Measurements from ENCODE around the gene LMOD2. TPM values are rescaled to one million over a fixed set of nuclear protein-coding genes. Genes with fewer than 3 reads are reported as not detected.

Gene LMOD2
- polyA plus RNA-seq, 3 donors = 0.09 TPM; not detected in 2

GRCh38 chr7:123622660-123623386, 32.8 kb upstream of the LMOD2 start:
- Mint-ChIP-seq H3K4me1 (no peaks in the 10 kb centered on the region), H3K9me3 (peaks cover 0 to 3% (median 0%) of the 10 kb centered on the region in 7 donors), H3K4me3 (no peak overlapping the region), H3K36me3 (no peaks in the 10 kb centered on the region), H3K27me3 (ENCODE audit: low read depth in 3 of 3) (peaks cover 0 to 6% (median 3%) of the 10 kb centered on the region in 3 donors), H3K27ac (no peak overlapping the region)
- no peaks in the 10 kb centered on the region for H3K27me3 ChIP-seq (ENCODE audit: control insufficient read depth in 2 of 2, insufficient read depth in 2 of 2, low read length in 2 of 2)
- no peak overlapping the region for H3K9ac ChIP-seq (ENCODE audit: insufficient read depth, low read length, poor library complexity, severe bottlenecking)
- no peaks in the 10 kb centered on the region for H3K4me1 ChIP-seq (ENCODE audit: control insufficient read depth in 1 of 2, insufficient read depth in 2 of 2, low read length in 2 of 2)
- TF ChIP-seq CTCF (IDR thresholded peaks at IDR 0.05) = no peak
- no peaks in the 10 kb centered on the region for H3K79me2 ChIP-seq (ENCODE audit: insufficient read depth, low read length)
- no peak for DNase-seq
- no peaks in the 10 kb centered on the region for H4K20me1 ChIP-seq (ENCODE audit: insufficient read depth, low read length)
- no peak overlapping the region for H2AFZ ChIP-seq (ENCODE audit: insufficient read depth, low read depth, low read length, poor library complexity, severe bottlenecking)
- no peaks in the 10 kb centered on the region for H3K36me3 ChIP-seq (replicated peaks in 1 of 2; ENCODE audit: control insufficient read depth in 1 of 2, insufficient read depth in 2 of 2, low read length in 2 of 2)
- H3K4me2 ChIP-seq (replicated peaks; ENCODE audit: extremely low read depth, low read length, poor library complexity, severe bottlenecking) = no peak overlapping the region
- WGBS (ENCODE audit: insufficient coverage) = 94% methylated on average over 3 of the region's 6 CpGs
- H3K27ac ChIP-seq (ENCODE audit: low read depth in 1 of 2, low read length in 2 of 2) = no peak overlapping the region
- no peak overlapping the region for H3K4me3 ChIP-seq (replicated peaks in 1 of 3; ENCODE audit: low read depth in 2 of 3, low read length in 3 of 3)
- H3K9me3 ChIP-seq (replicated peaks in 1 of 2; ENCODE audit: control insufficient read depth in 1 of 2, insufficient read depth in 1 of 2, low read length in 2 of 2) = no peaks in the 10 kb centered on the region
- intact Hi-C loops (cut with micrococcal nuclease) = no loop called here

- Histone ChIP-seq H4K20me1 (ENCODE audit: insufficient read depth, low read length) (no peaks in the 10 kb centered on the region), H3K4me3 (replicated peaks in 1 of 3; ENCODE audit: low read depth in 2 of 3, low read length in 3 of 3) (no peak overlapping the region), H2AFZ (ENCODE audit: insufficient read depth, low read depth, low read length, poor library complexity, severe bottlenecking) (no peak overlapping the region), H3K4me1 (ENCODE audit: control insufficient read depth in 1 of 2, insufficient read depth in 2 of 2, low read length in 2 of 2) (no peaks in the 10 kb centered on the region), H3K27ac (ENCODE audit: low read depth in 1 of 2, low read length in 2 of 2) (no peak overlapping the region), H3K9ac (ENCODE audit: insufficient read depth, low read length, poor library complexity, severe bottlenecking) (no peak overlapping the region), H3K36me3 (replicated peaks in 1 of 2; ENCODE audit: control insufficient read depth in 1 of 2, insufficient read depth in 2 of 2, low read length in 2 of 2) (no peaks in the 10 kb centered on the region), H3K4me2 (replicated peaks; ENCODE audit: extremely low read depth, low read length, poor library complexity, severe bottlenecking) (no peak overlapping the region), H3K27me3 (ENCODE audit: control insufficient read depth in 2 of 2, insufficient read depth in 2 of 2, low read length in 2 of 2) (no peaks in the 10 kb centered on the region), H3K9me3 (replicated peaks in 1 of 2; ENCODE audit: control insufficient read depth in 1 of 2, insufficient read depth in 1 of 2, low read length in 2 of 2) (no peaks in the 10 kb centered on the region), H3K79me2 (ENCODE audit: insufficient read depth, low read length) (no peaks in the 10 kb centered on the region)
- intact Hi-C loops (cut with micrococcal nuclease) = no loop called here
- peak; percentile 7 to 47 (median 39) for DNase-seq
- Mint-ChIP-seq H3K27me3 (ENCODE audit: low read depth in 3 of 3) (peaks cover 0 to 2% (median 2%) of the 10 kb centered on the region in 3 donors), H3K4me3 (no peak overlapping the region), H3K36me3 (no peaks in the 10 kb centered on the region), H3K27ac (no peak overlapping the region), H3K9me3 (peaks cover 0 to 3% (median 0%) of the 10 kb centered on the region in 7 donors), H3K4me1 (no peaks in the 10 kb centered on the region)
- TF ChIP-seq CTCF (IDR thresholded peaks at IDR 0.05) = peak; percentile 79
- 87% methylated on average over 5 of the region's 12 CpGs for WGBS (ENCODE audit: insufficient coverage)
Observed at GRCh38 chr7:123624527-123625183, 31.0 kb upstream of the LMOD2 start.
